Stimulated activated CD4-positive, alpha-beta T cell treated with anti-CD3 and anti-CD28 coated beads, Interleukin-1b, Interleukin-23, amount 100 ng/mL, for 4 hours (primary cell): Measurements from ENCODE around the gene PAQR9.
A peak's percentile ranks its signal among the peaks of the same experiment; 100 is the strongest.
"Not testable (repeated sequence)": the region's sequence is repeated elsewhere in the genome, so short reads cannot be mapped to it uniquely, and the experiment has no call there.

ENCODE experiments used
- DNase-seq, 2 donors: peaks; one replicate each; pipeline ENCODE4 v3.0.0-alpha.2; 2020; ENCODE audit warnings: low read depth in 2 of 2

The PAQR9 gene

GRCh38 chr3:142963516-142964448, at the start of gene PAQR9:
Gene PAQR9 (minus strand): TSS chr3:142963674. CDS start chr3:142963336, 338 bp downstream.
- no peak for DNase-seq

GRCh38 chr3:143011705-143012104, 48.2 kb upstream of the PAQR9 start:
- no peak for DNase-seq

GRCh38 chr3:143010024-143010423, 46.5 kb upstream of the PAQR9 start:
- DNase-seq: no peak

GRCh38 chr3:143004823-143005222, 41.3 kb upstream of the PAQR9 start:
- DNase-seq: no peak

GRCh38 chr3:143002727-143003126, 39.3 kb upstream of the PAQR9 start:
- no peak for DNase-seq

- peak in 1 of 2 donors; percentile 7 for DNase-seq
Observed at GRCh38 chr3:143002083-143002712, 38.7 kb upstream of the PAQR9 start.

- peak; percentile 74 to 83 for DNase-seq
Observed at GRCh38 chr3:143001369-143002082, 38.1 kb upstream of the PAQR9 start, which contains the start of gene U2SURP. Gene U2SURP (plus strand): TSS chr3:143001570. CDS start chr3:143001629, 59 bp downstream.

- no peak for DNase-seq
Observed at GRCh38 chr3:143001034-143001368, 37.5 kb upstream of the PAQR9 start.

- DNase-seq: no peak
Observed at GRCh38 chr3:143000528-143000927, 37.1 kb upstream of the PAQR9 start.

- DNase-seq: no peak
Observed at GRCh38 chr3:142999881-143000280, 36.4 kb upstream of the PAQR9 start.

- DNase-seq: no peak
Observed at GRCh38 chr3:142998439-142998838, 35.0 kb upstream of the PAQR9 start.

- DNase-seq: no peak
Observed at GRCh38 chr3:142997330-142997729, 33.9 kb upstream of the PAQR9 start.

- peak; percentile 42 to 44 for DNase-seq
Observed at GRCh38 chr3:142993958-142994442, 30.5 kb upstream of the PAQR9 start.

GRCh38 chr3:142992323-142992722, 28.8 kb upstream of the PAQR9 start:
- DNase-seq: no peak

GRCh38 chr3:142990721-142991120, 27.2 kb upstream of the PAQR9 start:
- no peak for DNase-seq

GRCh38 chr3:142988826-142989225, 25.4 kb upstream of the PAQR9 start:
- DNase-seq: not testable (repeated sequence)

GRCh38 chr3:142988221-142988620, 24.7 kb upstream of the PAQR9 start:
- not testable (repeated sequence) for DNase-seq

- DNase-seq: no peak
Observed at GRCh38 chr3:142987707-142988106, 24.2 kb upstream of the PAQR9 start.

GRCh38 chr3:142987080-142987700, 23.7 kb upstream of the PAQR9 start:
- DNase-seq: no peak

GRCh38 chr3:142984255-142984654, 20.8 kb upstream of the PAQR9 start:
- no peak for DNase-seq

GRCh38 chr3:142983318-142983717, 19.8 kb upstream of the PAQR9 start:
- DNase-seq: no peak
